Osteoblast (primary cell): Measurements from ENCODE around the gene KRTAP10-1. TPM values are rescaled to one million over a fixed set of nuclear protein-coding genes. Genes with fewer than 3 reads are reported as not detected.

Experiments used
- DNase-seq: peaks from one replicate; pipeline ENCODE4 v3.0.0; 2011; ENCODE audit warnings: low spot score, mixed read lengths; ENCODE audit not compliant: insufficient read length; ENCODE audit errors: missing footprints
- H2AFZ ChIP-seq: 2 replicates; pipeline ENCODE4 v1.6.0; 2011; ENCODE audit warnings: mild to moderate bottlenecking, low read length
- H3K27ac ChIP-seq: 2 replicates; pipeline ENCODE4 v1.5.1; 2011; ENCODE audit warnings: mild to moderate bottlenecking, low read depth, low read length, moderate library complexity
- H3K27me3 ChIP-seq: 2 replicates; pipeline ENCODE4 v1.6.0; 2012; ENCODE audit warnings: mild to moderate bottlenecking, control low read depth, inconsistent platforms, low read length, moderate library complexity; ENCODE audit not compliant: insufficient read depth
- H3K36me3 ChIP-seq: 2 replicates; pipeline ENCODE4 v1.5.1; 2011; ENCODE audit warnings: mild to moderate bottlenecking, low read length, control low read depth, moderate library complexity; ENCODE audit not compliant: insufficient read depth
- H3K4me1 ChIP-seq: 2 replicates; pipeline ENCODE4 v1.5.1; 2011; ENCODE audit warnings: mild to moderate bottlenecking, low read length, control low read depth, moderate library complexity; ENCODE audit not compliant: insufficient read depth
- H3K4me2 ChIP-seq: 2 replicates; pipeline ENCODE4 v1.6.0; 2011; ENCODE audit warnings: mild to moderate bottlenecking, low read length; ENCODE audit not compliant: insufficient read depth
- H3K4me3 ChIP-seq: fragments of 200-600 bp; sonication (generic); 3 replicates; pipeline ENCODE4 v1.5.1; 2012; ENCODE audit warnings: mild to moderate bottlenecking, low read length, inconsistent platforms; ENCODE audit not compliant: insufficient read depth
- H3K79me2 ChIP-seq: 2 replicates; pipeline ENCODE4 v1.6.0; 2012; ENCODE audit warnings: mild to moderate bottlenecking, low read length, control low read depth, inconsistent platforms; ENCODE audit not compliant: insufficient read depth
- H3K9me3 ChIP-seq: 2 replicates; pipeline ENCODE4 v1.5.1; 2011; ENCODE audit warnings: low read depth, low read length, control low read depth
- H4K20me1 ChIP-seq: 2 replicates; pipeline ENCODE4 v1.6.0; 2012; ENCODE audit warnings: mild to moderate bottlenecking, low read length, control low read depth; ENCODE audit not compliant: insufficient read depth
- total RNA-seq: library from RNA; depleted of rRNA; stranded (reverse); fragments of >200 nt; gene quantifications from 2 replicates; pipeline ENCODE4 v1.2.3, GENCODE V29; 2012
- TF ChIP-seq, protein P1 (sequence below): IDR thresholded peaks from 2 replicates; pipeline ENCODE4 v1.5.1; 2011; ENCODE audit warnings: mild to moderate bottlenecking, low read depth, low read length, moderate library complexity; ENCODE audit errors: extremely low read depth

Gene KRTAP10-1
- total RNA-seq, 1 donor: not detected

GRCh38 chr21:44512496-44513388 lies 27.3 kb downstream of the KRTAP10-1 start:
- Histone ChIP-seq H3K4me1 (no peaks in the 10 kb centered on the region), H4K20me1 (no peaks in the 10 kb centered on the region), H3K4me2 (no peak overlapping the region), H2AFZ (no peak overlapping the region), H3K27ac (no peak overlapping the region), H3K9me3 (no peaks in the 10 kb centered on the region), H3K27me3 (no peaks in the 10 kb centered on the region), H3K36me3 (no peaks in the 10 kb centered on the region), H3K4me3 (no peak overlapping the region), H3K79me2 (no peaks in the 10 kb centered on the region)
- DNase-seq: no peak
- TF ChIP-seq, protein P1, sequence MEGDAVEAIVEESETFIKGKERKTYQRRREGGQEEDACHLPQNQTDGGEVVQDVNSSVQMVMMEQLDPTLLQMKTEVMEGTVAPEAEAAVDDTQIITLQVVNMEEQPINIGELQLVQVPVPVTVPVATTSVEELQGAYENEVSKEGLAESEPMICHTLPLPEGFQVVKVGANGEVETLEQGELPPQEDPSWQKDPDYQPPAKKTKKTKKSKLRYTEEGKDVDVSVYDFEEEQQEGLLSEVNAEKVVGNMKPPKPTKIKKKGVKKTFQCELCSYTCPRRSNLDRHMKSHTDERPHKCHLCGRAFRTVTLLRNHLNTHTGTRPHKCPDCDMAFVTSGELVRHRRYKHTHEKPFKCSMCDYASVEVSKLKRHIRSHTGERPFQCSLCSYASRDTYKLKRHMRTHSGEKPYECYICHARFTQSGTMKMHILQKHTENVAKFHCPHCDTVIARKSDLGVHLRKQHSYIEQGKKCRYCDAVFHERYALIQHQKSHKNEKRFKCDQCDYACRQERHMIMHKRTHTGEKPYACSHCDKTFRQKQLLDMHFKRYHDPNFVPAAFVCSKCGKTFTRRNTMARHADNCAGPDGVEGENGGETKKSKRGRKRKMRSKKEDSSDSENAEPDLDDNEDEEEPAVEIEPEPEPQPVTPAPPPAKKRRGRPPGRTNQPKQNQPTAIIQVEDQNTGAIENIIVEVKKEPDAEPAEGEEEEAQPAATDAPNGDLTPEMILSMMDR: no peak

DNA sequence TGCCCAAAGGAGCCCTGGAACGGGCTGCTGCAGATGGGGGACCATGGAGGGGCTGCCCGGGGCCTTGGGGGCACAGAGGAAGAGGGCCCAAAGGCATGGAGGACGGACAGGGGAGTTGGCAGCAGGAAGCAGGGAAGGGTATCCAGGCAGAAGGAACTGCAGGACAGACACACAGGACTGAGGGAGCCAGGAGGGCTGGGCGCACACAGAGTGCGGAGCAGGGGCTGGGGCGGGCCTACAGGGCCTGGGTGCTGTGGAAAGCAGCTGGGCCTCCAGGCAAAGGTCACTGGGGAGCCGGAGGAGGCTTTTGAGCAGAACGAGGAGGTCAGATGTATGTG lies 28.1 kb downstream of the KRTAP10-1 start:
- TF ChIP-seq, protein P1: no peak
- no peaks in the 10 kb centered on the region for H3K4me1 ChIP-seq
- peaks cover 3% of the 10 kb centered on the region for H3K27me3 ChIP-seq
- H3K36me3 ChIP-seq: no peaks in the 10 kb centered on the region
- H3K4me2 ChIP-seq: no peak overlapping the region
- H3K79me2 ChIP-seq: no peaks in the 10 kb centered on the region
- no peaks in the 10 kb centered on the region for H4K20me1 ChIP-seq
- H2AFZ ChIP-seq: no peak overlapping the region
- DNase-seq: no peak
- no peaks in the 10 kb centered on the region for H3K9me3 ChIP-seq
- H3K4me3 ChIP-seq: no peak overlapping the region
- no peak overlapping the region for H3K27ac ChIP-seq

DNA sequence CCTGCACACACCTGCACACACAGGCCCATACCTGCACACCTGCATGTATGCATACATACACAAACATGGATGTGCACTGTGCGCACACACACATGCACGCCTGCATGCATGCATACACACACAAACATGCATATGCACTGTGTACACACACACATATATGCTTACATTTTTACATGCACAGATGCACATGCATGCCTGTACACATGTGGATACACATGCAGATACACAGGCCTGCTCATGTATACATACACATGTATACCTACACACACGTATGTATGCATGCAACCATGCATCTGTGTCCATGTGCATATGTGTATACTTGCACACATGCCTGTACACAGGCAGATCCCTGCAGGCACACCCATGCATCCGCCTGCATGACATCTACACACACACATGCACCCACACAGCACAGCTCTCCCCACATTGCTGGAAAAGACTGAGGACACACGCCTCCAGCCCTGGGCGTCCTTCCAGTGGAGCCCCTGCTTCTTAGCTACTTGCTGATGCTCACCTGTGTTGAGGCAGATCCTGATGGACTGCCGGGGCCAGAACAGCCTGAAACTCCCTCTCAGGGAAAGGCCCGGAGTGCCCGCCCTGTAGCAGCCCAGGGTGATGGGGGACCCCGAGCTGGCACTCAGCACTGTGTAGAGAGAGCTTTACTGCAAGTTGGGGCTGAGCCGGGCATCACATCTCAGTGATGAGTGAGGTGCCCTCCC lies 28.6 kb downstream of the KRTAP10-1 start:
- Histone ChIP-seq H3K27me3 (peaks cover 3% of the 10 kb centered on the region), H3K36me3 (no peaks in the 10 kb centered on the region), H4K20me1 (no peaks in the 10 kb centered on the region), H3K4me2 (no peak overlapping the region), H2AFZ (no peak overlapping the region), H3K79me2 (no peaks in the 10 kb centered on the region), H3K27ac (no peak overlapping the region), H3K9me3 (no peaks in the 10 kb centered on the region), H3K4me1 (no peaks in the 10 kb centered on the region), H3K4me3 (no peak overlapping the region)
- no peak for DNase-seq
- TF ChIP-seq, protein P1: no peak
